HepG2 (cell line): ENCODE results near the gene STX5. TPM values are rescaled to one million over a fixed set of nuclear protein-coding genes. Genes with fewer than 3 reads are reported as not detected.
A peak's percentile ranks its signal among the peaks of the same experiment; 100 is the strongest.

ENCODE experiments used
- ARHGAP35 ChIP-seq: sonication (generic); formaldehyde crosslinking; IDR thresholded peaks from 2 replicates; pipeline ENCODE4 v1.9.0; 2022; ENCODE audit warnings: mild to moderate bottlenecking, inconsistent platforms, moderate library complexity, missing genetic modification reagents, borderline replicate concordance
- HMGXB4 ChIP-seq, 2 experiments: sonication (generic) in 1 of 2; formaldehyde crosslinking in 1 of 2; IDR thresholded peaks; 2 replicates each; pipeline versions ENCODE4 v1.4.0 to v1.6.1; 2018 to 2020; ENCODE audit warnings: missing genetic modification reagents in 2 of 2, borderline replicate concordance in 1 of 2, low read depth in 1 of 2, mild to moderate bottlenecking in 1 of 2, missing biosample characterization in 1 of 2
- HNF1A ChIP-seq, 2 experiments: sonication (generic) in 1 of 2; formaldehyde crosslinking in 1 of 2; IDR thresholded peaks; 2 replicates each; pipeline versions ENCODE4 v1.4.0 to v1.6.1; 2016 to 2020; ENCODE audit warnings: borderline replicate concordance in 1 of 2, low read depth in 1 of 2, mild to moderate bottlenecking in 1 of 2, missing genetic modification reagents in 1 of 2
- MAX ChIP-seq: IDR thresholded peaks from 2 replicates; pipeline ENCODE4 v1.6.1; 2012; ENCODE audit warnings: inconsistent platforms
- MEF2D ChIP-seq: sonication (generic); formaldehyde crosslinking; IDR thresholded peaks from 2 replicates; pipeline ENCODE4 v1.5.1; 2020; ENCODE audit warnings: mild to moderate bottlenecking, missing genetic modification reagents
- MYPOP ChIP-seq: sonication (generic); formaldehyde crosslinking; IDR thresholded peaks from 2 replicates; pipeline ENCODE4 v1.8.1; 2023; ENCODE audit warnings: mild to moderate bottlenecking, moderate library complexity, missing genetic modification reagents
- SMAD9 ChIP-seq: sonication (generic); formaldehyde crosslinking; IDR thresholded peaks from 2 replicates; pipeline ENCODE4 v1.5.1; 2020; ENCODE audit warnings: mild to moderate bottlenecking, missing genetic modification reagents
- TBX3 ChIP-seq: fragments of 450-650 bp; IDR thresholded peaks from 2 replicates; pipeline ENCODE4 v1.6.1; 2017; ENCODE audit warnings: antibody characterized with exemption, mild to moderate bottlenecking, inconsistent platforms, borderline replicate concordance
- ZNF17 ChIP-seq: sonication (generic); formaldehyde crosslinking; IDR thresholded peaks from 2 replicates; pipeline ENCODE4 v1.5.0; 2020; ENCODE audit warnings: mild to moderate bottlenecking, missing genetic modification reagents
- ZNF292 ChIP-seq: sonication (generic); formaldehyde crosslinking; IDR thresholded peaks from 2 replicates; pipeline ENCODE4 v1.8.1; 2022; ENCODE audit warnings: mild to moderate bottlenecking, low read depth, missing genetic modification reagents, borderline replicate concordance
- ZNF367 ChIP-seq: sonication (generic); formaldehyde crosslinking; IDR thresholded peaks from 2 replicates; pipeline ENCODE4 v1.4.0; 2020; ENCODE audit warnings: missing genetic modification reagents, borderline replicate concordance
- ZNF788 ChIP-seq: sonication (generic); formaldehyde crosslinking; IDR thresholded peaks from 2 replicates; pipeline ENCODE4 v1.5.0; 2020; ENCODE audit warnings: mild to moderate bottlenecking, missing genetic modification reagents, borderline replicate concordance
- polyA plus RNA-seq, 8 experiments: library from polyadenylated mRNA; depleted of rRNA in 3 of 8; stranded (reverse) in 7 of 8; unstranded in 1 of 8; fragments of >200 nt; fragmentation: Illumina TruSeq in 4 of 8; extraction: Trizol in 4 of 8; gene quantifications; 2 replicates each; pipeline versions ENCODE4 v1.2.1 to v1.2.3, GENCODE V29; 2011 to 2016; ENCODE audit warnings: low read depth in 4 of 8, missing spikeins in 1 of 8, mixed read lengths in 1 of 8; ENCODE audit not compliant: insufficient read depth in 1 of 8
- total RNA-seq, 5 experiments: library from RNA; depleted of rRNA; stranded (reverse); fragments of >200 nt; fragmentation: Illumina TruSeq; extraction: Trizol; gene quantifications; 2 replicates each; pipeline ENCODE4 v1.2.3, GENCODE V29; 2016; ENCODE audit warnings: low read depth in 1 of 5
- TF ChIP-seq, protein P1 (sequence below): sonication (generic); formaldehyde crosslinking; IDR thresholded peaks from 2 replicates; pipeline ENCODE4 v1.9.0; 2022; ENCODE audit warnings: missing genetic modification reagents, mild to moderate bottlenecking, borderline replicate concordance
- TF ChIP-seq, protein P2 (sequence below): sonication (generic); formaldehyde crosslinking; IDR thresholded peaks from 2 replicates; pipeline ENCODE4 v1.4.0; 2020; ENCODE audit warnings: mild to moderate bottlenecking, missing genetic modification reagents

STX5 gene
- total and polyA plus RNA-seq, 2 of the 13 experiments (the other 11 are each of a cell fraction or from before 2014, with no cell fraction given) = 26.9 to 30.0 TPM

GRCh38 chr11:62856333-62856895 is 24.6 kb upstream of the STX5 start (continued):
- TF ChIP-seq HNF1A (IDR thresholded peaks at IDR 0.05; ENCODE audit: low read depth) (0 out of 2 replicates have a peak, but pooled peaks have one; percentile 2), HNF1A (CRISPR knock-in tag; IDR thresholded peaks at IDR 0.05; ENCODE audit: borderline replicate concordance) (no peak), ZNF367 (CRISPR knock-in tag) (peak; percentile 60; the same call in 1 of the 2 replicates), SMAD9 (CRISPR knock-in tag) (peak; percentile 13; the same call in 1 of the 2 replicates), ZNF292 (CRISPR knock-in tag) (peak; percentile 6; the same call in 1 of the 2 replicates), HMGXB4 (CRISPR knock-in tag; IDR thresholded peaks at IDR 0.05; ENCODE audit: borderline replicate concordance in 1 of 2, low read depth in 1 of 2) (0 out of 4 replicates have a peak, but pooled peaks of 1 of the 2 experiments have one; percentile 12), ARHGAP35 (0 out of 2 replicates have a peak, but pooled peaks have one; percentile 8), MAX (no peak), MEF2D (CRISPR knock-in tag) (peak; percentile 2; the same call in 1 of the 2 replicates), ZNF17 (CRISPR knock-in tag) (no peak), ZNF788 (CRISPR knock-in tag) (0 out of 2 replicates have a peak, but pooled peaks have one; percentile 9), MYPOP (CRISPR knock-in tag) (no peak), TBX3 (no peak)
- TF ChIP-seq, protein P1, sequence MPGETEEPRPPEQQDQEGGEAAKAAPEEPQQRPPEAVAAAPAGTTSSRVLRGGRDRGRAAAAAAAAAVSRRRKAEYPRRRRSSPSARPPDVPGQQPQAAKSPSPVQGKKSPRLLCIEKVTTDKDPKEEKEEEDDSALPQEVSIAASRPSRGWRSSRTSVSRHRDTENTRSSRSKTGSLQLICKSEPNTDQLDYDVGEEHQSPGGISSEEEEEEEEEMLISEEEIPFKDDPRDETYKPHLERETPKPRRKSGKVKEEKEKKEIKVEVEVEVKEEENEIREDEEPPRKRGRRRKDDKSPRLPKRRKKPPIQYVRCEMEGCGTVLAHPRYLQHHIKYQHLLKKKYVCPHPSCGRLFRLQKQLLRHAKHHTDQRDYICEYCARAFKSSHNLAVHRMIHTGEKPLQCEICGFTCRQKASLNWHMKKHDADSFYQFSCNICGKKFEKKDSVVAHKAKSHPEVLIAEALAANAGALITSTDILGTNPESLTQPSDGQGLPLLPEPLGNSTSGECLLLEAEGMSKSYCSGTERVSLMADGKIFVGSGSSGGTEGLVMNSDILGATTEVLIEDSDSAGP (CRISPR knock-in tag) = peak; percentile 11; the same call in 1 of the 2 replicates
- TF ChIP-seq, protein P2, sequence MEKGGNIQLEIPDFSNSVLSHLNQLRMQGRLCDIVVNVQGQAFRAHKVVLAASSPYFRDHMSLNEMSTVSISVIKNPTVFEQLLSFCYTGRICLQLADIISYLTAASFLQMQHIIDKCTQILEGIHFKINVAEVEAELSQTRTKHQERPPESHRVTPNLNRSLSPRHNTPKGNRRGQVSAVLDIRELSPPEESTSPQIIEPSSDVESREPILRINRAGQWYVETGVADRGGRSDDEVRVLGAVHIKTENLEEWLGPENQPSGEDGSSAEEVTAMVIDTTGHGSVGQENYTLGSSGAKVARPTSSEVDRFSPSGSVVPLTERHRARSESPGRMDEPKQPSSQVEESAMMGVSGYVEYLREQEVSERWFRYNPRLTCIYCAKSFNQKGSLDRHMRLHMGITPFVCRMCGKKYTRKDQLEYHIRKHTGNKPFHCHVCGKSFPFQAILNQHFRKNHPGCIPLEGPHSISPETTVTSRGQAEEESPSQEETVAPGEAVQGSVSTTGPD = no peak
